Transverse colon (tissue), 4 donors: ENCODE data around the gene NSMF.

ENCODE experiments used
- CTCF ChIP-seq, 5 experiments: fragments of 200-600 bp in 3 of 5; fragments of 450-650 bp in 2 of 5; sonication (generic) in 3 of 5; IDR thresholded peaks; 1 replicate in 2 of 5; 2 replicates in 3 of 5; pipeline ENCODE4 v1.5.1; 2016 to 2017; ENCODE audit warnings: antibody characterized with exemption in 5 of 5, inconsistent platforms in 3 of 5, mild to moderate bottlenecking in 2 of 5, moderate library complexity in 1 of 5
- EP300 ChIP-seq: sonication (generic); formaldehyde crosslinking; IDR thresholded peaks from one replicate; pipeline ENCODE4 v1.6.1; 2017; ENCODE audit warnings: antibody characterized with exemption, low read depth
- POLR2A ChIP-seq: fragments of 450-650 bp; IDR thresholded peaks from one replicate; pipeline ENCODE4 v1.6.1; 2016; ENCODE audit warnings: antibody characterized with exemption, mild to moderate bottlenecking, moderate library complexity
- POLR2AphosphoS5 ChIP-seq, 3 donors: sonication (generic); formaldehyde crosslinking; IDR thresholded peaks; one replicate each; pipeline ENCODE4 v1.6.1; 2016; ENCODE audit warnings: antibody characterized with exemption in 3 of 3

- TF ChIP-seq EP300 (no peak), CTCF (IDR thresholded peaks at IDR 0.05) (no peak), POLR2AphosphoS5 (IDR thresholded peaks at IDR 0.05) (no peak), POLR2A (no peak)
Measured at GRCh38 chr9:137456061-137456863, 2.9 kb downstream of the NSMF start.
